ENCODE measurements around the gene MTREX.

MTREX gene

DNA sequence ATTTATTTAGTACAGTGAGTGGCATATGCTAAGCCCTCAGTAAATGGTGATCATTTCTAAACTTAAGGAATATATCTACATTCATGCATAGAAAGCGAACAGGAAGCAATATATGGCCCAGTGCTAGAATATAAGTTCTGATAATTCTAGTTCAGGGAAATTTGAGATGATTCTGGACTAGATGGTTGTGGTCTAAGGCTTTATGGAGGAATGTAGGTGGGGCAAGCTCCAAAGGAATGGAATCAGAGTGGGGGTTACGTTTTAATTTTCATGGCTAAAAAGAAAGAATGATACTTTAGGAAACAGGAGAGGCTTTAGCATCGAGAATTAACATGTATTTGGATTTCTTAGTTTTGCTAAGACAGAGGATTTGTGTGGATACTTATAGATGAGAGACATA, 56.1 kb downstream of the MTREX start:
- Histone ChIP-seq H3K4me1 (ENCODE audit: control insufficient read depth, insufficient read depth, low read length) (no peaks in the 10 kb centered on the region), H3K9me3 (ENCODE audit: control insufficient read depth, insufficient read depth, low read depth, low read length) (no peaks in the 10 kb centered on the region), H3K27ac (ENCODE audit: extremely low read depth, low read depth, low read length) (no peak overlapping the region), H3K36me3 (ENCODE audit: control insufficient read depth in 2 of 2, insufficient read depth in 1 of 2, low read length in 2 of 2) (peaks cover 36 to 38% of the 10 kb centered on the region in 2 experiments), H3K4me3 (ENCODE audit: low read depth, low read length) (no peak overlapping the region)
- TF ChIP-seq ZEB2 (tag by site-specific recombination; IDR thresholded peaks at IDR 0.05) (no peak), FEZF1 (tag by site-specific recombination; IDR thresholded peaks at IDR 0.05) (no peak), YY1 (tag by site-specific recombination; IDR thresholded peaks at IDR 0.05) (no peak), ZNF529 (tag by site-specific recombination; IDR thresholded peaks at IDR 0.05; ENCODE audit: insufficient replicate concordance) (no peak), ZNF701 (tag by site-specific recombination; IDR thresholded peaks at IDR 0.05) (no peak), ZSCAN5A (tag by site-specific recombination; IDR thresholded peaks at IDR 0.05) (no peak), OVOL3 (tag by site-specific recombination; IDR thresholded peaks at IDR 0.05) (no peak), KLF1 (tag by site-specific recombination; IDR thresholded peaks at IDR 0.05) (no peak), ZNF404 (tag by site-specific recombination; IDR thresholded peaks at IDR 0.05) (no peak), ZNF175 (tag by site-specific recombination; IDR thresholded peaks at IDR 0.05) (no peak), ZNF514 (tag by site-specific recombination; IDR thresholded peaks at IDR 0.05) (no peak), ZNF138 (tag by site-specific recombination; IDR thresholded peaks at IDR 0.05; ENCODE audit: borderline replicate concordance) (no peak), ZNF473 (tag by site-specific recombination; IDR thresholded peaks at IDR 0.05) (no peak), GFI1B (tag by site-specific recombination; IDR thresholded peaks at IDR 0.05) (no peak), ZNF140 (tag by site-specific recombination; IDR thresholded peaks at IDR 0.05) (no peak), ZSCAN16 (tag by site-specific recombination; IDR thresholded peaks at IDR 0.05) (no peak), KLF8 (tag by site-specific recombination; IDR thresholded peaks at IDR 0.05) (no peak), SCRT2 (tag by site-specific recombination; IDR thresholded peaks at IDR 0.05) (no peak)
- TF ChIP-seq, protein P1, sequence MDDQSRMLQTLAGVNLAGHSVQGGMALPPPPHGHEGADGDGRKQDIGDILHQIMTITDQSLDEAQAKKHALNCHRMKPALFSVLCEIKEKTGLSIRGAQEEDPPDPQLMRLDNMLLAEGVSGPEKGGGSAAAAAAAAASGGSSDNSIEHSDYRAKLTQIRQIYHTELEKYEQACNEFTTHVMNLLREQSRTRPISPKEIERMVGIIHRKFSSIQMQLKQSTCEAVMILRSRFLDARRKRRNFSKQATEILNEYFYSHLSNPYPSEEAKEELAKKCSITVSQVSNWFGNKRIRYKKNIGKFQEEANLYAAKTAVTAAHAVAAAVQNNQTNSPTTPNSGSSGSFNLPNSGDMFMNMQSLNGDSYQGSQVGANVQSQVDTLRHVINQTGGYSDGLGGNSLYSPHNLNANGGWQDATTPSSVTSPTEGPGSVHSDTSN (CRISPR knock-in tag; IDR thresholded peaks at IDR 0.05) = no peak
- POLR2A ChIA-PET = no interaction called here
- CTCF ChIA-PET = no interaction called here

DNA sequence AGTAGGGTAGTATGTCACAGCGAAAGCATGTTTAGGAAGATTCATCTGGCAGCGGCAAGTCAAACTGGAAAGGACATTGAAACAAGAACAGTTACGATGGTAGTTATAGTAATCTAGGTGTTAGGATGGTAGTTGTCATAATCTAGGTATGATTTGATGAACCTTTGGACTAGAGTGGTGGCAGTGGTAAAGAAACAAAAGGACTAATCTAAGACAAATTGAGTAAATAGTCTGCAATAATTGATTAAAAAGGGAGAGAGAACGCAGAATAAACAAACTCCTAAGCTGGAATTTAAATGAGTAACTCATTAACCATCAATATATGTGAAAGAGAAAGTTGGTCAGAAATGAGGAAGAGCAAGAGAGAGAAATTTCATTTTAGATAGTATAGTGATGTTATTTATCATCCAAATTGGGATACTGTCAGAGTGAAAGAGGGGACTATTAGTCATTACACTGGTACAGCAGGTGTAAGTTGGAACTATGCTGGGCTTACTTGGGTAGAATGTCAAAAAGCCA, 56.8 kb downstream of the MTREX start:
- ChIA-PET CTCF (interaction anchor here (0.5 kb wide), 1 partner anchor 95 kb away, joined by 3 read pairs; no protein-coding TSS in a partner anchor), POLR2A (no interaction called here)
- no peak for TF ChIP-seq ZNF362 (tag by site-specific recombination; IDR thresholded peaks at IDR 0.05)
- TF ChIP-seq ZNF37A (tag by site-specific recombination; IDR thresholded peaks at IDR 0.05) = no peak
- no peak for TF ChIP-seq KLF17 (tag by site-specific recombination; IDR thresholded peaks at IDR 0.05)
- no peak for TF ChIP-seq ZNF416 (tag by site-specific recombination; IDR thresholded peaks at IDR 0.05)
- TF ChIP-seq ZNF791 (tag by site-specific recombination; IDR thresholded peaks at IDR 0.05) = no peak
- no peak for TF ChIP-seq ZNF776 (tag by site-specific recombination; IDR thresholded peaks at IDR 0.05; ENCODE audit: borderline replicate concordance)
- no peak for TF ChIP-seq ATF2 (tag by site-specific recombination; IDR thresholded peaks at IDR 0.05; ENCODE audit: low read depth)
- no peak for TF ChIP-seq ZNF621 (tag by site-specific recombination; IDR thresholded peaks at IDR 0.05)
- no peak for TF ChIP-seq ZBTB7A (tag by site-specific recombination; IDR thresholded peaks at IDR 0.05; ENCODE audit: low read depth)
- no peak for TF ChIP-seq ZNF302 (tag by site-specific recombination; IDR thresholded peaks at IDR 0.05; ENCODE audit: low read depth)
- no peak for TF ChIP-seq RBAK (tag by site-specific recombination; IDR thresholded peaks at IDR 0.05)
- no peak for TF ChIP-seq ZNF2 (tag by site-specific recombination; IDR thresholded peaks at IDR 0.05)
- TF ChIP-seq ZNF549 (tag by site-specific recombination; IDR thresholded peaks at IDR 0.05) = no peak
- no peak for TF ChIP-seq ZNF792 (tag by site-specific recombination; IDR thresholded peaks at IDR 0.05)

More for the DNA sequence above, 56.8 kb downstream of the MTREX start:
- H3K27ac ChIP-seq (ENCODE audit: extremely low read depth, low read depth, low read length) = no peak overlapping the region
- no peaks in the 10 kb centered on the region for H3K4me1 ChIP-seq (ENCODE audit: control insufficient read depth, insufficient read depth, low read length)
- no peak overlapping the region for H3K4me3 ChIP-seq (ENCODE audit: low read depth, low read length)
- H3K9me3 ChIP-seq (ENCODE audit: control insufficient read depth, insufficient read depth, low read depth, low read length) = no peaks in the 10 kb centered on the region
- H3K36me3 ChIP-seq (ENCODE audit: control insufficient read depth in 2 of 2, insufficient read depth in 1 of 2, low read length in 2 of 2) = peaks cover 28 to 33% of the 10 kb centered on the region in 2 experiments
